ENCODE results near the gene CTTN. TPM values are rescaled to one million over a fixed set of nuclear protein-coding genes. Genes with fewer than 3 reads are reported as not detected.

The CTTN gene
- total and polyA plus RNA-seq, 9 of the 15 experiments (the other 6 are each of a cell fraction or from before 2014, with no cell fraction given): 9.9 to 158 (median 99.7) TPM

DNA sequence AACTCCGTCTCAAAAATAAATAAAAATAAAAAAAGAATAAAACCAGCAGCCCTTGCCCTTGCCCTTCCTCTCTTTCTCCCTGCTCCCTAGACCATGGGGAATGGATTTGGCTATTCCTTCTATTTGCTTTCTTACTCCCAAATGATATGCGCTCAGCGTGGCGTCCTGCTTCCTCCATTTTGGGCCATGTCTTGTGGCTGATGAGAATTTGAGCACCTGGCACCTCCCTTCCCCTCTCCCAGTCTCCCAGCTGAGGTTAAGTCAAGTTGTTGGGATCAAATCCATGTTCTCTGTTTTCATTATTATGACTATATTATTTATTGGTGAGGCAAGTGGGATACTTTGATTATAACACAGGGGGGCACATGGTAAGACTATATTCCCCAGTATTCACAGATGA is 10.8 kb upstream of the CTTN start (continued):
- TF ChIP-seq, protein P1, sequence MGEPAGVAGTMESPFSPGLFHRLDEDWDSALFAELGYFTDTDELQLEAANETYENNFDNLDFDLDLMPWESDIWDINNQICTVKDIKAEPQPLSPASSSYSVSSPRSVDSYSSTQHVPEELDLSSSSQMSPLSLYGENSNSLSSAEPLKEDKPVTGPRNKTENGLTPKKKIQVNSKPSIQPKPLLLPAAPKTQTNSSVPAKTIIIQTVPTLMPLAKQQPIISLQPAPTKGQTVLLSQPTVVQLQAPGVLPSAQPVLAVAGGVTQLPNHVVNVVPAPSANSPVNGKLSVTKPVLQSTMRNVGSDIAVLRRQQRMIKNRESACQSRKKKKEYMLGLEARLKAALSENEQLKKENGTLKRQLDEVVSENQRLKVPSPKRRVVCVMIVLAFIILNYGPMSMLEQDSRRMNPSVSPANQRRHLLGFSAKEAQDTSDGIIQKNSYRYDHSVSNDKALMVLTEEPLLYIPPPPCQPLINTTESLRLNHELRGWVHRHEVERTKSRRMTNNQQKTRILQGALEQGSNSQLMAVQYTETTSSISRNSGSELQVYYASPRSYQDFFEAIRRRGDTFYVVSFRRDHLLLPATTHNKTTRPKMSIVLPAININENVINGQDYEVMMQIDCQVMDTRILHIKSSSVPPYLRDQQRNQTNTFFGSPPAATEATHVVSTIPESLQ (CRISPR knock-in tag; IDR thresholded peaks at IDR 0.05): no peak

DNA sequence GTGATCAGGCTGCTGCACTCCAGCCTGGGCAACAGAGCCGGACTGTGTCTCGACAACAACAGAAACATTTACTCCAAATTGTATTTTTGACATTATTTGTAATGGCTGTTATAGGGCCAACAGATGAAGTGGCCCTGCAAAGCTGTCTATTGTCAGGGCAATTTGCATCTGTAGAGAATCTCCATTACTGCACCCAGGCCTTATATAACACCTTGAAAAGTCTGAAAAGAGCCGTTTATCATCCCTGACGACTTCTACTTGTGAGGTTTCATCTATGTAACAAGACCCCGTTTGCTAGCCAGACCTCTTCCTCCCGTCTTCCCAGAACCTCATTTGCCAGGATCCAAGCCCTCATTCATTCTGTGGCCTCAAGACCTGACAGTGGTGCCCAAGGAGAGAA is 9.1 kb upstream of the CTTN start:
- DNase-seq (ENCODE audit: extremely low read depth in 1 of 4, low spot score in 3 of 4) (no peak), ATAC-seq (no peak), FAIRE-seq (no peak)
- Histone ChIP-seq H3K4me3 (no peak overlapping the region), H3K79me2 (ENCODE audit: control insufficient read depth, insufficient read depth, low read length) (peaks cover 49% of the 10 kb centered on the region), H3K9me3 (replicated peaks; ENCODE audit: control insufficient read depth, insufficient read depth, low read depth, low read length) (no peaks in the 10 kb centered on the region), H3K4me1 (replicated peaks in 1 of 2; ENCODE audit: control insufficient read depth in 2 of 2, insufficient read depth in 2 of 2, low read length in 2 of 2) (peaks cover 0 to 12% of the 10 kb centered on the region in 2 experiments; a peak in 2 of 5 replicates), H2AFZ (ENCODE audit: low read depth, low read length) (no peak overlapping the region), H3K27me3 (ENCODE audit: control insufficient read depth in 2 of 2, insufficient read depth in 2 of 2, low read length in 2 of 2) (no peaks in the 10 kb centered on the region), H3K36me3 (ENCODE audit: control insufficient read depth, insufficient read depth, low read length) (peaks cover 67% of the 10 kb centered on the region; the same call in 2 of the 3 replicates), H4K20me1 (replicated peaks; ENCODE audit: control insufficient read depth, insufficient read depth, low read length) (no peaks in the 10 kb centered on the region), H3K9ac (ENCODE audit: insufficient read depth in 1 of 2, low read depth in 2 of 2, low read length in 2 of 2) (no peak overlapping the region), H3K27ac (ENCODE audit: extremely low read depth, low read depth, low read length) (peak overlapping the region; percentile 26; the same call in 1 of the 3 replicates), H3K9me1 (ENCODE audit: control insufficient read depth, insufficient read depth, low read length) (no peaks in the 10 kb centered on the region), H3K4me2 (ENCODE audit: insufficient read depth, low read length) (no peak overlapping the region)
- no TSS peak for BruUV-seq (replicated peaks)
- WGBS (ENCODE audit: insufficient coverage, low coverage, missing lambda C conversion rate): 91% methylated on average over 6 of the region's 6 CpGs
- intact Hi-C loops (cut with micrococcal nuclease): no loop called here
- POLR2A ChIA-PET: interaction anchor here (1.5 kb wide), 1 partner anchor 11 kb away, joined by 6 read pairs; no protein-coding TSS in a partner anchor
- CTCF ChIA-PET (ENCODE audit: low intra/inter-chr PET ratio): no interaction called here
- in situ Hi-C loops (cut with MboI): no loop called here
- no peak for TF ChIP-seq TSC22D4 (tag; IDR thresholded peaks at IDR 0.05)
- TF ChIP-seq CHD2 (IDR thresholded peaks at IDR 0.05; ENCODE audit: low read depth, low read length): no peak
- TF ChIP-seq TCFL5 (CRISPR knock-in tag; conservative IDR thresholded peaks at IDR 0.05): no peak
- TF ChIP-seq, protein P2, sequence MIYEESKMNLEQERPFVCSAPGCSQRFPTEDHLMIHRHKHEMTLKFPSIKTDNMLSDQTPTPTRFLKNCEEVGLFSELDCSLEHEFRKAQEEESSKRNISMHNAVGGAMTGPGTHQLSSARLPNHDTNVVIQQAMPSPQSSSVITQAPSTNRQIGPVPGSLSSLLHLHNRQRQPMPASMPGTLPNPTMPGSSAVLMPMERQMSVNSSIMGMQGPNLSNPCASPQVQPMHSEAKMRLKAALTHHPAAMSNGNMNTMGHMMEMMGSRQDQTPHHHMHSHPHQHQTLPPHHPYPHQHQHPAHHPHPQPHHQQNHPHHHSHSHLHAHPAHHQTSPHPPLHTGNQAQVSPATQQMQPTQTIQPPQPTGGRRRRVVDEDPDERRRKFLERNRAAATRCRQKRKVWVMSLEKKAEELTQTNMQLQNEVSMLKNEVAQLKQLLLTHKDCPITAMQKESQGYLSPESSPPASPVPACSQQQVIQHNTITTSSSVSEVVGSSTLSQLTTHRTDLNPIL (CRISPR knock-in tag; IDR thresholded peaks at IDR 0.05): no peak
- no peak for TF ChIP-seq FOXJ3 (CRISPR knock-in tag; IDR thresholded peaks at IDR 0.05)
- no peak for TF ChIP-seq ZNF551 (CRISPR knock-in tag; IDR thresholded peaks at IDR 0.05)
- TF ChIP-seq SIRT6 (IDR thresholded peaks at IDR 0.05; ENCODE audit: low read depth, low read length): no peak
- no peak for TF ChIP-seq MXD1 (CRISPR knock-in tag; IDR thresholded peaks at IDR 0.05; ENCODE audit: borderline replicate concordance, poor library complexity, severe bottlenecking)
- TF ChIP-seq HEY1 (CRISPR knock-in tag; IDR thresholded peaks at IDR 0.05; ENCODE audit: borderline replicate concordance): no peak
- TF ChIP-seq ETV5 (CRISPR knock-in tag; IDR thresholded peaks at IDR 0.05; ENCODE audit: low read depth): no peak
- TF ChIP-seq ZNF639 (CRISPR knock-in tag; conservative IDR thresholded peaks at IDR 0.05 in 1 of 2, IDR thresholded peaks at IDR 0.05 in 1 of 2): no peak
- TF ChIP-seq, protein P3, sequence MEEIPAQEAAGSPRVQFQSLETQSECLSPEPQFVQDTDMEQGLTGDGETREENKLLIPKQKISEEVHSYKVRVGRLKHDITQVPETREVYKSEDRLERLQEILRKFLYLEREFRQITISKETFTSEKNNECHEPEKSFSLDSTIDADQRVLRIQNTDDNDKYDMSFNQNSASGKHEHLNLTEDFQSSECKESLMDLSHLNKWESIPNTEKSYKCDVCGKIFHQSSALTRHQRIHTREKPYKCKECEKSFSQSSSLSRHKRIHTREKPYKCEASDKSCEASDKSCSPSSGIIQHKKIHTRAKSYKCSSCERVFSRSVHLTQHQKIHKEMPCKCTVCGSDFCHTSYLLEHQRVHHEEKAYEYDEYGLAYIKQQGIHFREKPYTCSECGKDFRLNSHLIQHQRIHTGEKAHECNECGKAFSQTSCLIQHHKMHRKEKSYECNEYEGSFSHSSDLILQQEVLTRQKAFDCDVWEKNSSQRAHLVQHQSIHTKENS (CRISPR knock-in tag; IDR thresholded peaks at IDR 0.05): no peak

All from K562 (cell line).